Stimulated activated CD8-positive, alpha-beta memory T cell treated with anti-CD3 and anti-CD28 coated beads, Interleukin-7, amount 100 ng/mL, for 4 hours (primary cell): Measurements from ENCODE around the gene GID4.
"Not testable (repeated sequence)": the region's sequence is repeated elsewhere in the genome, so short reads cannot be mapped to it uniquely, and the experiment has no call there.

Experiments used
- DNase-seq, 2 donors: peaks; one replicate each; pipeline ENCODE4 v3.0.0-alpha.2; 2020; ENCODE audit warnings: low read depth in 2 of 2

Gene GID4

DNA sequence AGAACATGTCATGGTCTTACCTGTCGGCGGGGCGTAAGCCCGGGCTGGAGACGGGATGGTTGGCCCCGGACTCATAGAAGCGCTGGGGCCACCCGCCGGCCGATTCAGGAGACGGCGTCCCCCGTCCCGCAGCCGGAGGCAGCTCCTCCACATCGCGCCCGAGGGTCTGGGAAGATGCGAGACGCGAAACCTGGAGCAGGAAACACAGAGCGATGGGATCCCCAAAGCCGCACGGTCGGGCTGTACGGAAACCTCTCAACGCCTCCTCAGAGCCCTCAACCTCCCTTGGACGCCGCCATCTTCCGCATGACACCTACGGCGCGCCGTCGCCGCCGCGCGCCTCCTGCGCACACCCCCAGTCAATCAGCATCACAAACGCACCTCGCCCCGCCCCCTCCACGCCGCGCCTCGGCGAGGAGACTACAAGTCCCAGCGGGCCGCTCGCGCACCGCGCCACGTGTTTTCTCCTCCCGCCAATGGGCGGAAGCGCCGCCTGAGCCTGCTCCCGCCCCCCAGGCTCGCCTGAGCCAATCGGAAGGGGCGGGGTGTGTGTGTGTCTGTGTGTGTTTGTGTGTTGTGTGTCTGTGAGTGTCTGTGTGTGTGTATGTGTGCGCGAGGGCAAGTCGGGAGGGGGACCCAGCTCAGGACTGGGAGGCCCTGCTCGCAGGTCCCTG is at the start of gene GID4, which contains the start of gene ATPAF2:
Gene GID4, plus strand, starts transcription at position 548 of the 674 bp plus-strand sequence. Its CDS starts 57 bp downstream, at position 605.
Gene ATPAF2, minus strand, starts transcription at position 308 of the 674 bp plus-strand sequence. Its CDS starts 155 bp downstream, at position 153.
- peak; percentile 99 to 100 for DNase-seq

DNA sequence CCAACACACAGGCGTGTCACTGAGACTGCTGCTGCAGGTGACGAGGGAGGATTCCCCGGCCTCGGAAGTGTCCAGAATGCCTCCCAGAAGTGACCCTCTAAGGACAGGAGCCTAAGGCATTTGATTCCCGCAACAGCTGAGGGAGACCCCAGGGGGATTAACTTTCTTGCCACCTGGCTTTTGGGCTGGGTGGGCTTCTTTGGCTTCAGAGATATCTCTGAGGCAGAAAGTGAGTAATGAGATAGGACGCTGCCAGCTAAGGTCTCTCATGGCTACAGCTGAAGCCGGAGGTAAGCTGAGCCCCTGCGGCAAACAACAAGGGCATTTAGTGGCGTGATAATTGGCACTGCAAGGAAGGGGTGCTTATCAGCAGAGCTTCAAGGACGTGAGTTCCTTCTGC is 49.6 kb upstream of the GID4 start:
- DNase-seq = no peak

DNA sequence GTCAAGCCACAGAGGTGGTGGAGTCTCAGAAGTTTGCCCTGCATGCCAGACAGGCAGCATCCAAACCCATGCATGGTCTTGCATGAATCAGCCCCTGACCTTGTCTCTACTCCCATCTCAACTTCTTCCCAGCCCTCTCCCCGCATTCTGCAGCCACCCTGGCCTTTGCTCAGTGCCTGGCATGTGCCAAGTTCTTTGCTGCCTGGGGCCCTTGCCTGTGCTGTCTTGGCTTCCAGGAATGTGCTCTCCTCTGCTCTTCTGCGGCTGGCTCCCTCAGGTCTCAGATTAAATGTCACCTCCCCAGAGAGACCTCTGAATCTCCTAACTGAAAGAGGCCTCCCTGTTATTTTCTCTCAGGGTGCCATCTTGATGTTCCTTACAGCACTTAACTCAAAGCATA is 48.9 kb upstream of the GID4 start:
- DNase-seq = no peak

- DNase-seq = no peak
Measured at GRCh38 chr17:17993366-17993765, 45.8 kb upstream of the GID4 start.

GRCh38 chr17:17993852-17994251 is 45.4 kb upstream of the GID4 start:
- DNase-seq = no peak

DNA sequence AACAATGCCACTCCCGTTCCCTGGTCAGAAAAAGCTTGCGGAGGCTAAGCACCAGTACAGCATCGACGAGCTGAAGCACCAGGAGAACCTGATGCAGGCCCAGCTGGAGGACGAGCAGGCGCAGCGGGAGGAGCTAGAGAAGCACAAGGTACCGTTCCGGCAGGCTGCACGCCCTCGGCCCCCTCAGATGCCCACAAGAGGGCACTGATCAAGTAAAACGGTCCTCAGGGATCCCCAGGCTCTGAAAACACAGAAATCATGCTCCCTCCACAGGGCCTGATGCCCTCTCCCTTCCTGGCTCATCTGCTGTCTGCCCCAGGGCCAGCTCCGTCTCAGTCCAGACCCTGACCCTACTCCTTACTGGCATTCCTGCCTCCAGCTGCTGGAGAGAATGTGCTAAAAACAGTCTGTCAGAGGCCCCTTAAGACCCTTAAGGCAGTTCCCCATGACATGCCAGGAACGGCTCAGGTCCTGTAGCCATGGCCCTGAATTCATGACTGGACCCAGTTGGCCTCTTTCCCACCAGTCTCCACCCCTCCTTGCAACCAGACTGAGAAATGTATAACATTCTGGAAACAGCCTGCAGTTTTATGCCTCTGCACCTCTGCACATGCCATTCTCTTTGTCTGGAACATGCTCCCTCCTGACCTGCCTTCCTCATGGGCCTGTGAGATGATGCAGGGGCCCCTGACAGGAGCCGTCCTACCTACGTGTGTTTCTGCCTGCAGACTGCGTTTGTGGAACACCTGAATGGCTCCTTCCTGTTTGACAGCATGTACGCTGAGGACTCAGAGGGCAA is 44.7 kb upstream of the GID4 start:
- DNase-seq = no peak

GRCh38 chr17:17995887-17996286 is 43.3 kb upstream of the GID4 start:
- not testable (repeated sequence) for DNase-seq

- no peak for DNase-seq
Measured at GRCh38 chr17:17998934-17999333, 40.3 kb upstream of the GID4 start.

DNA sequence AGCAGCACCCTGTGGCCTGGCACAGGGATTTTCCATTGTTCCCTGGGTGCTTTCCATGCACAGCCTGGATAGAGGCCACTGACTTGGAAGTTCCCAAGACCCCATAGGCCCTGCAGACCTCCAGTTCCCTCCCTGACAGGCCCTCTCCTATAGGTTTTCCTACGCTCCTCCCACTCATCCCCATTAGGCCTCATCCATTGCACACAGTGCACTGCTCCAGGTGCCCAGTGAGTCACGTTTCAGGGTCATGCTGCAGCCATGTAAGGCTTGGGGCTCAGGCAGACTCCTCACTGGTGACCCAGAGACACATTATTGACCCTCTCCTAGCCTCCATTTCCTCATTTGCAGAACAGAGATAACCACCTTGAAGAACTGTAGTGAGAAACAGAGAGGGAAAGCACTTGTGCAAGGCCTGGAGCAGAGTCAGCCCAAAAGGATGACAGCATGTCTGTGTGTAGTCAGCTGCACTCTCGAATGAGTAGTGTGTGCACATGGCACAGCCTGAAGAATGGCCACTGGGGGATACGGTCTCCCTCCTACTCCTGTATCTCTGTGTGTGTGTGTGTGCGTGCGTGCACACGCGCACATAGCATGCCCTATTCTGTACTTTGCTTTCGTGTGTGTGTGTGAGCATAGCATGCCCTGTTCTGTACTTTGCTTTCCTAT is 39.7 kb upstream of the GID4 start:
- no peak for DNase-seq

DNA sequence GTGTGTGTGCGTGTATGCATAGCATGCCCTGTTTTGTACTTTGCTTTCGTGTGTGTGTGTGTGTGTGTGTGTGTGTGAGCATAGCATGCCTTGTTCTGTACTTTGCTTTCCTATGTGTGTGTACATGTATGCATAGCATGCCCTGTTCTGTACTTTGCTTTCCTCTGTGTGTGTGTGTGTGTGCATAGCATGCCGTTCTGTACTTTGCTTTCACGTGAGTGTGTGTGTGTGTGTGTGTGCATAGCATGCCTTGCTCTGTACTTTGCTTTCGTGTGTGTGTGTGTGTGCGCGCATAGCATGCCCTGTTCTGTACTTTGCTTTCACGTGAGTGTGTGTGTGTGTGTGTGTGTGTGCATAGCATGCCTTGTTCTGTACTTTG is 39.2 kb upstream of the GID4 start:
- DNase-seq = no peak

DNA sequence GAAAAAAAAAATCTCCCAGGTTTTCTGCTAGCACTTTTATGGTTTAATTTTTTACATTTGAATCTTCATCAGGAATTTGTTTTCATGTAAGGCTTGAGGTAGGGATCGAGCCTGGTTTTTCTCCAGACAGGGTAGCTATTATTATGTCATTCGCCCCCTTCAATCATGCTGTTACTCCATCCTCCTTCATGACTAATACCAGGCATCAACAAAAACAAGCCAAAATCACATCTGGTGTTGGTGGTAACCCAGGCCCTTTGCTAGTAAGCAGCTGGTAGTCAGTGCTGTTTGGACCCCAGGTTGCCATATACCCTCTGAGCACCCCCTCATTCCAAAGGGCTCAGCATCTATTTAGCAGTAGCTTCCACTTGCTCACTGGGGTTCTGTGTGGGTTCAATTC is 37.0 kb upstream of the GID4 start:
- no peak for DNase-seq

- DNase-seq = no peak
Measured at GRCh38 chr17:18004345-18004744, 34.9 kb upstream of the GID4 start.

DNA sequence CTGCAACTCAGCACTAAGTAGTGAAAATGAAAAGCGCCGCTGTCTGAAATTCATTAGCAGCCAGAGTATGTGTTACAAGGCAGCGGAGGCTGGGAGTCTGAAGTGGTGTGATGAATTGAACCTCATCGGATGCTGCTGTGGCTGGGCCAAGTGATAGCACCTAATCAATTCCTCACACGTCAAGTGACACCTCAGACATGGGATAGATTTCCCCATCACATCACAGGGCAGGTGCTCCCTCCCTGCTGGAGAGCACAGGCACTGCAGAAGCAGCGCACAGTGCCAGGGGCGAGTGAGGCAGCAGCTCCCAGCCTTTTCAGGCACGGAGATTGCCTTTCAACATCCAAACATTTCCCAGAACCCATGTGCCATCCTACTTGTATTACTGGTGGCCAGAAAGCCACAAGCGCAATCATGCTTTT is 34.3 kb upstream of the GID4 start:
- no peak for DNase-seq

DNA sequence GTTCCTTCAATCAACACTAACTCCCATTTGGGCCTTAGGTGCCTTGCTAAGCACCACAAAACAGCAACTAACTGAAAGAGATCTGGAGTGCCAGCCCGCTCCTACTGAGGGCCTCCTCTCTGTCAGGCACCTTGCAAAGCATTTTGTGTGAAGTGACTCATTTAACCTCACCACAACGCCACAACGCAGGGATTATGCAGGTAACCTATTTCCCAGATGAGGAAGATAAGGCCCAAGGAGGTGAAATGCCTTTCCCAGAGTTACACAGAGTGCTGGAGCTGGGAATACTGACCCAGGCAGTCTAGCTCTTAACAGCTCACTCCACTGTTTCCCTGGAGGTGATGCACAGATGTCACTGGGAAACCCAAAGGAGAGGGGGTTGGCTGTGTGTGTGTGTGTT is 33.7 kb upstream of the GID4 start:
- no peak for DNase-seq

- DNase-seq = no peak
Measured at GRCh38 chr17:18006495-18007239, 32.5 kb upstream of the GID4 start.

GRCh38 chr17:18008496-18009268 is 30.5 kb upstream of the GID4 start:
- DNase-seq = no peak

- DNase-seq = no peak
Measured at GRCh38 chr17:18009609-18010420, 29.4 kb upstream of the GID4 start.

DNA sequence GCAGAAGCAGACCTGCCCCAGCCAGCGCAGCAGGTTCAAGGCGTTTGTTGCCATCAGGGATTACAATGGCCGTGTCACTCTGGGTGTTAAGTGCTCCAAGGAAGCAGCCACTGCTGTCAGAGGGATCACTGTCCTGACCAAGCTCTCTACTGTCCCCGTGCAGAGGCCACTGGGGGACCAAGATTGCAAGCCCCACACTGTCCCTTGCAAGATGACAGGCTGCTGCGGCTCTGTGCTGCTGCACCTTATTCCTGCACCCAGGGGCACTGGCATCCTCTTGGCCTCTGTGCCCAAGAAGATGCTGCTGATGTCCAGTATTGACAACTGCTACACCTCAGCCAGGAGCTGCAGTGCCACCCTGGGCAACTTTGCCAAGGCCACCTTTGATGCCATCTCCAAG is 27.9 kb upstream of the GID4 start:
- no peak for DNase-seq

DNA sequence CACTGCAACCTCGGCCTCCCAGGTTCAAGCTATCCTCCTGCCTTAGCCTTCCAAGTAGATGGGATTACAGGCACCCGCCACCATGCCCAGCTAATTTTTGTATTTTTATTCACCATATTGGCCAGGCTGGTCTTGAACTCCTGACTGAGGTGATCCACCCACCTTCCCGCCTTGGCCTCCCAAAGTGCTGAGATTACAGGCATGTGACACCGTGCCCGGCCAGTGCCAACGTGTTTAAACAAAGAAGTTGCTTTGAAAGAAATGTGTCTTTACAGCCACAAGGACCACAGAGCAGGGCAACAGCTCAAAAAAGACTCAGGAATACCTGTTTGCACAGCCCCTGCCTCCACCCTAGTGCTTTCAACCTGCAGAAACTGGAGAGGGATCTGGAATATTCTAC is 25.2 kb upstream of the GID4 start:
- no peak for DNase-seq

DNA sequence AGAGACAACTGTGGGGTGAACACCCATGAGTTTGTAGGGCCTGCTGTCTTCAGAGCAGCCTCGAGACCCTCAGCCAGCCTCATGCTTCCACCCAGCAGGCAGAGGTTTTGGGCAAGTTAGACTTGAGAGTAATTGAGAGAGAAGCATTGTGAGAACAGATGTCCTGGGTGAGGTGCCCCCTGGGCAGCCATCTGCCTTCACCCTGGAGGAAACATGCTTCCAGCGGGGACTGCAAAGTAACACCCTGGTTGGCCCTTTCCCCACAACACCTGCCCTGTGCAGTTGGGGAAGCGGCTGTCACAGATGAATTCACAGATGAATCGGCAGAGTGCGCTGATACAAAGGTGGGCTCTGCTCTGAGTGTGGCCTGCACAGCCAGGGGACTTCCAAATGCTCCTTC is 23.6 kb upstream of the GID4 start:
- DNase-seq = no peak
